GM19452 (cell line): Measurements from ENCODE around the gene ING5.
A peak's percentile ranks its signal among the peaks of the same experiment; 100 is the strongest.
"Not testable (repeated sequence)": the region's sequence is repeated elsewhere in the genome, so short reads cannot be mapped to it uniquely, and the experiment has no call there.

ENCODE experiments used
- ATAC-seq: cut with Tn5 transposase; IDR thresholded peaks from one replicate; pipeline ENCODE4 v1.9.1; 2021; ENCODE audit not compliant: unreplicated experiment

Gene ING5

DNA sequence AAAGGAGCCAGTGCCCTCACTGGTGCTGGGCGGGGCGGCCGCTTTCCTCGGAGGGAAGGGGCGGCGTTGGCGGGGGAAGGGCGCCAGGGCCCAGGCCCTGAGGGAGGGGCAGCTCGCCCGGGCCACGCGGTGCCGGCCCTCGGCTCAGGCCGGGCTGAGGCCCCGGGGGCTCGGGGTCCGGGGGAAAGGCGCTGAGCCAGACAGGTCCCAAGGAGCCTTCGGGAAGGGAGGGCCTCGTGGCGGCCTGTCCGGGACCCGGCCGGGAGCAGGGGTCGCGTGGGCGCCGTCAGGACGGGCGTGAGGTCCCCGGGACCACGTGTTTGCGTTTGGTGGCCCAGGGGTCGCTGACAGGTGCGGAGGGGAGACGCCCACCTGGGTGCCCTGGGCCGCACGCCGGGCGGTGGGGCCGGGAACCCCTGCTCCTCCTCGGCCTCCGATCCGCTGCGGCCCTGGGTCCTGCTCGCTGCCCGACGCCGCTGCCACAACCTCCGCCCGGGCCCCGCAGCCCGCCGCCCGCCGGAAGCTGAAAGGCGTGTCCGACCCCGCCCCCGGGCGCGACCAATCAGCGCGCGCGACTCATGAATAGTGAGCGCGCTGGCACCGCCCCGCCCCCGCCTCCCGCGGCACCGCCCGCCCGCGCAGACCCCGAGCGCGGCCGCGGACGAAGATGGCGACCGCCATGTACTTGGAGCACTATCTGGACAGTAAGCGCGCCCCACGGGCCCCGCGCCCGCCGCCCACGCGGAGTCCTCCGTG is at the start of gene ING5:
TSS of gene ING5 (plus strand) at position 641 of the 756 bp plus-strand sequence. CDS start at position 668, 27 bp downstream.
- ATAC-seq: peak; percentile 63

DNA sequence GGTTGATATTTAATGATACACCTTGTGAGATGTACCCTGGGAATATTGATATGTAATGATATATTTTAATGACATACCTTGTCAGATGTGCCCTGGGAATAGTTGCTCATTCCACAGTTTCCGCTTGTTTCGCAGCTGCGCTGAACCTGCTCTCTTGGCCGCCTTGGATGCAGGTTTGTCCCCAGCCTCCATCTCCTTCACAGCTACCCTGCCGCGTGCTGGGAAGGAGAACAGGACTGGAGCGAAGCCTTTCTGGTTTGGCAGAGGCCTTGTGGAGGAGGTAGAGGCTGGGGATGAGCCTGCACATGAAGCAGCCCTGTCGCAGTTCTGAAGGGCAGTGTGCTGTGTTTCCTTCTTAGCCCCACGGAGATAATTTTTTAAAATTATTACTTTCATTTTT is 49.7 kb upstream of the ING5 start:
- ATAC-seq: no peak

DNA sequence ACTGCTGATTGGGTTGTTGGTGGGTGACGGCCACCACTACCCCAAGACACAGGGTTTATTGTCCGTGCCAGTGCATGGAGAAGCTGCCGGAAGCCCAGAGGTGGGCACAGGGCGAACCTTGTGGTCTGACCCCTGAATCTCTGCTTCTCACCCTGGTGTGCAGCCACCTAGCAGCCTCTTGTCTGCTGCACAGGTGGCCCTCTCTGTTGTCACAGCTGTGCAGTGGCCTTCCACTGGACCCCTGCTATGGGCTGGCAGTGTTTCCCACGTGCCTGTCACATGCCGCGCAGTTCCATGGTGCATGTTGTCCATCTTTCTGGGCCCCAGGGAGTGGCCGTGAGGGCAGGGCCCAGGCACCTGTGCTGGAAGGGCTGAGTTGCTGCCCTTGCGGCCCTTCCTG is 49.1 kb upstream of the ING5 start:
- no peak for ATAC-seq

DNA sequence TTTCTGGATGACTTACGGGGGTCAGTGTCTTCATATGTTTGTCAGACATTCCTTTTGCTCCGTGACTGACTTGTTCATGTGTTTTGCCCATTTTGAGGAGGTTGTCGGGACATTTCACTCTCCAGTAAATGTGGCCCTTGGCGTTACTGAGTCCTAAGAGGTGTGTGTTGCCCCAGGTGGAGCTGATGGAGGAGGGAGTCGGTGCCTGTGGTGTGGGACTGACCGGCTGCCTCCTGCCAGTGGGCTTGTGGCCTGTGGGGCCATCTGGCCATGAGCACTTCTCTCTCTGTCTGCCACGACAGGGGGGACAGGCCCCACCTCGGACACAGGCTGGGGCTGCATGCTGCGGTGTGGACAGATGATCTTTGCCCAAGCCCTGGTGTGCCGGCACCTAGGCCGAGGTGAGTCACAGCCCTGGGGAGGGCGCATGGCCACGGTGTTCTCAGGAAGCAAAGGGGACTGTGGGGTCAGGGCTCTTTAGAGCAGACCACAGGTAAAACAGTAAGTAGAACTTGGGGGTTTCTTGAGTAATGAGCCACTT is 48.6 kb upstream of the ING5 start:
- no peak for ATAC-seq

DNA sequence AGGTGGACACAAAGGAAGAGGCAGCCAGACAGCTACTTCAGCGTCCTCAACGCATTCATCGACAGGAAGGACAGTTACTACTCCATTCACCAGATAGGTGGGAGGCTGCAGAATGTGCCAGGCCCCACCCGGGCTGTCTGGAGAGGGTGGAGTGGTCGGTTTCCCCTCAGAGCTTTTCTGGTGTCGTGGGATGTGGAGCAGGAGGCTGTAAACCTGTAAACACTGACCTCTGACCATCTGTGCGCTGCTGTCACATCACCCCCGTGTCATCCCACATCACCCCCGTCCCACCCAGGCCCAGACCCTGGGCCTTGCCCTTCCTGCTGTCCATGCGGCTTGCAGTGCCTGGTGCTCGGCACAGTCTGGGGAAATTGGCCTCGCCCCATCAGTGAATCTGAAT is 47.3 kb upstream of the ING5 start:
- no peak for ATAC-seq

DNA sequence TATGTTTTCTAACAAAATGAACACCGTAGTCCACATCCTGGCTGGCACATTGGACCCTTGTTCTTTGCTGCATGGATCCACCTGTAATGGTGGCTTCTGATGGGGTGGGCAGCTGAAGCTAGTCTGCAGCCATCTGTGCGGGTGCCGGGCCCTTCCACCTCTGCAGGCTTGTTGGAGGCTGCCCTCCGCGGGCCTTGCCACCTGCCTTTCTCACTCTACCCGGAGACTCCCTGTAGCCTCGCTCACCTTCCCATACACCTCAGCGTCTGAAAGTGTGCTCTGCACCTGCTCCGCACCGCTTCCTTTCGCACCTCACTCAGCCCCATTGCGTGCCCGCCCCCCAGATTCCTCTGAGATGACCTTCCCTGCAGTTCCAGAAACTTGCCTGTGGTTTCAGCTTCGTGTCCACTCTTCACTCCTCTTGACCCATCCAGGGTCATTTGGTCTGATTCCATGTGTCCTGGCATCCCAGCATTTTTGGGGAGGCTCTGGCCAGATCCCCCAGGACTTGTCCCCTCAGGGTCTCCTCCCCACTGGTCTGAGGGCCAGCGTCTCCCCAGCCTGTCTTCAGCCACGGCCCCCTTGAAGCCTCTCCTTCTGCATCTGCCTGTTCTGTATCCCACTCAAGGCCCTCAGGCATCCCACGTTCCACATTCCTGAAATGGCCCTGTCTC is 46.2 kb upstream of the ING5 start:
- no peak for ATAC-seq

DNA sequence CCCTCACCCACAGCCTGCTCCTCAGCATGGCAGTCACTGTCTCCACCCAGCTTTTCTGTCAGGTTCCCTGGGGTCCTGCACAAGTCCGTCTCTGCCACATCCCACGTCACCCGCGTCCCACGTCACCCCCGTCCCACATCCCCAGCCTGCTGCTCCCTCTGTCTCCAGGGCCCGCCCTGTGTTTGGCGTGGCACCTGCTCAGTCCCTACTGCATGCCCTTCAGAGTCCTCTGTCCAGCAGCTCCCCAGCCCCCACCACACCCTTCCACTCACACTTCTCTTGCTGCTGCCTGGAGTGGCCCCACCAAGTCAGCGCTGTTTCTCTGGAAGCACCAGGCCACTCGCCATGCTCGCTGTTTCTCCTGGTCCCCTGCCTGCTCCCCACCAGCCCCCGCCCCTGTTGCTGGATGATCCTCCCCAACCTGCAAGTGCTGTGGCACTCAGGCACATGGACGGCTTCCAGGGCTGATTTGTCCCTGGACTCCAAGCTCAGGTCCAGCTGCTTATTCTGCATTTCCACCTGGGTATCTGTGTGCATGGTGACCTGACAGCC is 45.6 kb upstream of the ING5 start:
- no peak for ATAC-seq

DNA sequence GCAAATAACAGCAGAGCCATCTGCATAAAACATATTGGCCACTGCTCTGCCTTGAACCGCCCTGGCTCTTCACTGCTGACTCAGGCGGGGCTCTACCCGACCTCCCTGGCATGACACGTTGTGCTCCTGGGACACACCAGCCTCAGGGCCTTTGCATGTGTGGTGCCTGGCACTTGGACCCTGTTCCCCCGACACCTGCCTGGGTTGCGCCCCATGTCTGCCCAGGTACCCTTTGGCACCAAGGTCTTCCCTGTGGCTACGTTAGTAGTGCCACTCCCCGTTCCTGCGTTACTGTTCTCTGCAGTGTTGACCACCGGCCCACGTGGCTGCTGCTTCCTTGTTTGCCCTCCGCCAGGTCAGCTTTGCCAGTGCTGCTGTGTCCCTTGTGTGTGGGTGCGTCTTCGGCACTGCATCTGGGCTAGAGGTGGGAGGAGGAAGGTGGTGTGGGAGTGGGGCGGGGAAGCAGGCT is 44.0 kb upstream of the ING5 start:
- ATAC-seq: no peak

DNA sequence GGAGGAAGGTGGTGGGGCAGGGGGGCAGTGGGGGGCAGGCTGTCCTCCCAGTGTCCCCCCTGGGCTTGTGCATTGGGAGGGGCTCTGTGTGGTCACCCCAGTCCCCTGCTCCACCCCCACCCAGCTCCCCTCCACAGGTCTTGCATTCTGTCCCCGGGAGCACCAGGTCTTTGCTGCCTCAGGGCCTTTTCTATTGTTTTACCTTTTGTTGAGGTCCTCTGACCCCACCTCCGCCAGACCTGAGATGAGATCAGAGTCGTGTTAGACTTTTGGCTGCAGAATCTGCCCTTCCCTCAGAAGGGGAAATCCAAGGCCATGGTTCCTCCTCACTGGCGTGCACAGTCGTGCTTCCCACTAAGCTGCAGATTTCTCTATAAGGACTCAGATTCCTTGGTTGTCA is 43.5 kb upstream of the ING5 start:
- ATAC-seq: no peak

DNA sequence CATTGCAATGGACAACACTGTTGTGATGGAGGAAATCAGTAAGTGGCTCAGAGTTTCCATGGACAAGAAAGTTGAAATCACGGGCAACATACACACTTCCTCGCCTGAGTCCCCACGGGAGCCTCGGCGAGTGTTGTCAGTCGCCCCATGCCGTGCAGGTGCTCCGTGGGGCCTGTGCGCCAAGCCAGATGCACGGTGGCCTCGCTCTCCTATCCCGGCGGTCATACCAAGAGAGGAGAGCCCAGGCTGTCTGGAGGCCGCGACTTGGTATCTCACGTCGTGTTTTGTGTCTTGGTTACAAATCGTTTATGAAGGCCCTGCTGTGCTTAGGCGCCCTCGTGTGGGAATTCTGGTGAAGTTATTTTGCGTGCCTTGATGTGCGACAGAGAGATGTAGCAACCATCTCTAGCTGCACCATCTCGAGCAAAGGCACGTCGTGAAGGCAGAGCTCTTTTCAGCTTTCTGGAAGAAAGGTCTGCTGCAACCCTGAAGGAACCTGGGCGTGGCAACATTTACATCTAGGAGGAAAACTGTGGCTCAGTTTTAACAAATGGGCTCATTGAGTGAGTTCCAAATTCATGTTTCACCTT is 42.6 kb upstream of the ING5 start:
- ATAC-seq: no peak

DNA sequence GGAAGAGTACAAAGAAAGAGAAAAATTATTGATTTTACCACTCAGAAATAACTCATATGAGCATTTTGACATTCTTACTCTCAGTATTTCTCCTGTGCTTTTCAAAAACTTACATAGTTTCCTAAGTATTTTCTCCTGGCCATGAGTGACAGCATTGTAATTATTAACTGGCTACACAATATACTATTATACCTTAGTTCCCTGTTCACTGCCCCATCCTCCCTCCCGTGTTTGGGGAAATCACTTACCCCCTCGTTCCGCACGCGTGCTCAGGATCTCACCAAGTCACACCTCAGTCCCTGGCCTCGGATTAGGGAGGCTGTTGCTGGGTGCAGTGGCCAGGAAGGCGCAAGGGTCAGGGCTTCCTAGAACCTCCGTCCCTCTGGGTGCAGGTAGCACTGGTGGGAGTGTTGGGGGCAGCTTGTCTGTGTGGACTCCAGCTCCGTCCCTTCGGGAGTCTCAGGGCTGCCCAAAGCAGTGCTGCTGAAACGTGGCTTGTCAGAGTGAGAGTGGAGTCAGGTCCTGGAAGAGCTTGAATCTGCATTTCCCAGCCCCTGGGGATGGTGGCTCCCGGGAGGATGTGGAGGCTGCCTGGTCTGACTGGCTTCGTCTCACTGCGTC is 41.1 kb upstream of the ING5 start:
- no peak for ATAC-seq

DNA sequence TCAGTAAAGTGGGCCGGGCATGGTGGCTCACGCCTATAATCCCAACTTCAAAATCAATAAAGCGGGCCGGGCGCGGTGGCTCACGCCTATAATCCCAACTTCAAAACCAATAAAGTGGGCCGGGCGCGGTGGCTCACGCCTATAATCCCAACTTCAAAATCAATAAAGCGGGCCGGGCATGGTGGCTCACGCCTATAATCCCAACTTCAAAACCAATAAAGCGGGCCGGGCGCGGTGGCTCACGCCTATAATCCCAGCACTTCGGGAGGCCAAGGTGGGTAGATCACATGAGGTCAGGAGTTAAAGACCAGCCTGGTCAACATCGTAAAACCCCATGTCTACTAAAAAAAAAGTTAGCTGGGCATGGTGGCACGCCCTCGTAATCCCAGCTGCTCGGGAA is 39.1 kb upstream of the ING5 start:
- ATAC-seq: not testable (repeated sequence)

DNA sequence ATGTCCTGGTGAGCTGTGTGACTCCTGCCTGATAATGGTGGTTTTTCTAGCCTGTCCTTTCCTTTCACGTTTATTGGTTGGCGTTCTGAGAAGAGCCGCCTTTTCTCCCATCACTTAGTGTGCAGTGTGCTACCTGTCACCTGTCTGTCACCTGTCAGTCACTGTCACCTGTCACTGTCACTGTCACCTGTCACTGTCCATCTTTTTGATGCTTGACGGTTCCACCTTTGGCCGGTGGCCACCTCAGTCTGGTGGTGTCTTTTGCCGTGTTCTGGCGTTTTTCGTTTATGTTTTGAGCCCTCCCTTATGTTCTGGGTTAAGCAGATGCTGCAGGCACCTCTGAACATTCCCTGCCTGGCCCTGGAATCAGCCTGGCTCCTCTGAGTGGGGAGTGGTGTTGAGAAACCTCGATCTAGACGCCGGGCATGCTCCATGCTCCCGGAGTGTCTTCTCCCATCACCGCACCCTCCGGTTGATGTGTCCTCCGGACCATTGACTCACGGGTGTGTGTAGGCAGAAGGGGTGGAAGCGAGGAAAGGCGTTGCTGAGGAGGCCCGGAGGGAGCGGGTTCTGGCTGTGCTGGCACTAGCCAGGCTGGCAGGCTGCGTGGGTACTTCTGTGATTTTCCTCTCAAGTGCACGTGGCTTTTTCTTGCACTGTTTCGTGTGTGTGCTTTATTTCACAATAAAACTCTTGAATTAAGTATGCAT is 36.0 kb upstream of the ING5 start:
- ATAC-seq: no peak

DNA sequence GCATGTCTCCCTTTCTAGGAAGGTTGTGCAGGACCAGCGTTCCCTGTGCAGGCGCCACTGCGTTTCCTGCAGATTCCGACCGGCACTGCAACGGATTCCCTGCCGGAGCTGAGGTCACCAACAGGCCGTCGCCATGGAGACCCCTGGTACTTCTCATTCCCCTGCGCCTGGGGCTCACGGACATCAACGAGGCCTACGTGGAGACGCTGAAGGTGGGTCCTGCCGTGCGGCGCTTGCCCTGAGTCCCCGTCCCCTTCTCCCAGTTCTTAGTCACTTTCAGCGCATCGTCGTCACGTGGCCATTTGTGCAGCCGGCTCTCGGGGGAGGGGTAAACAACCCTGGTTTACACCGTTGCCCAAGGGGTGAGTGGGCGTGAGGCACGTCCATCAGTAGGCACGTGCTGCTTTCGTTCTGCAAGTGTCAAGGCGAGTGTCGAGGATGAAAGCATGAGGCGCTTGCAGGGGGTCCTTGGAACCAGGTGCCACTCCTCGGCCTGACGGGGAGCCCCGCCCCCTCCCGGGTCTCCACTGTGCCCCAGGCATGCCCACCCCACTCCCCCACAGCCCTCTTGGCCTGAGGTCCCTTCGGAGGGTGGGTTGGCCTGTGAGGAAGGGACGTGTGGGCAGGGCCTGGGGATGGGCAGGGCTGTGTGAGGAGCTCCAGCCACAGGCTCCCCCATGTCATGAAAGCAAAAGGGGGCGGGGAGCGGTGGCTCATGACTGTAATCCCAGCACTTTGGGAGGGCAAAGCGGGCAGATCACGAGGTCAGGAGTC is 35.0 kb upstream of the ING5 start:
- ATAC-seq: no peak

DNA sequence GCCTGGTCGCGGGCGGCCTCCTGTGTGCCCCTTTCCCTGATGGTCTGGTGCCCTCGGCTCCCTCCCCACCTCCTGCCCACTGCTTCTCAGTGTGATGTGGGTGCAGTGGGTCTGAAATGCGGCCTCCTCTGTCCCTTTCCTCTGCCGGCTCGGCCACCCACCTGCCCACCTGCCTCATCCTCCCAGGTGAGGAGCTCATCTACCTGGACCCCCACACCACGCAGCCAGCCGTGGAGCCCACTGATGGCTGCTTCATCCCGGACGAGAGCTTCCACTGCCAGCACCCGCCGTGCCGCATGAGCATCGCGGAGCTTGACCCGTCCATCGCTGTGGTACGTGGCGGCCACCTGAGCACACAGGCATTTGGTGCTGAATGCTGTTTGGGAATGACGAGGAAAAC is 33.5 kb upstream of the ING5 start:
- no peak for ATAC-seq

DNA sequence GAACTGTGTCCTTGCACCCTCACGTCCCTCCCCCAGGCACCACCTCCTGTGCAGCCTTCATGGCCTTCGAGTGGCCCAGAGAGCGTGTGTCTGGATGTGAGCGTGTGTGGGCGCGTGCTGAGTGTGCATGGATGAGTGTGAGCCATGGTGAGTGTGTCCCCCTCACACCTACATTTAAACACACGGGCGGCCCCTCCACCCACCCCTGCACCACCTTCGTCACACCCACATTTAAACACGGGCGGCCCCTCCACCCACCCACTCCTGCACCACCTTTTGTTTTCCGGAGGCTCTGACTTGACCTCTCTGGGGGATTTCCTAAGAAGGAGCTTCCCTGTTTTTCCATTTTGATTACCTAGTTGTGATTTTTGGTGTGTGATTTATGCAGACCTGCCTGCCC is 33.0 kb upstream of the ING5 start:
- ATAC-seq: no peak

DNA sequence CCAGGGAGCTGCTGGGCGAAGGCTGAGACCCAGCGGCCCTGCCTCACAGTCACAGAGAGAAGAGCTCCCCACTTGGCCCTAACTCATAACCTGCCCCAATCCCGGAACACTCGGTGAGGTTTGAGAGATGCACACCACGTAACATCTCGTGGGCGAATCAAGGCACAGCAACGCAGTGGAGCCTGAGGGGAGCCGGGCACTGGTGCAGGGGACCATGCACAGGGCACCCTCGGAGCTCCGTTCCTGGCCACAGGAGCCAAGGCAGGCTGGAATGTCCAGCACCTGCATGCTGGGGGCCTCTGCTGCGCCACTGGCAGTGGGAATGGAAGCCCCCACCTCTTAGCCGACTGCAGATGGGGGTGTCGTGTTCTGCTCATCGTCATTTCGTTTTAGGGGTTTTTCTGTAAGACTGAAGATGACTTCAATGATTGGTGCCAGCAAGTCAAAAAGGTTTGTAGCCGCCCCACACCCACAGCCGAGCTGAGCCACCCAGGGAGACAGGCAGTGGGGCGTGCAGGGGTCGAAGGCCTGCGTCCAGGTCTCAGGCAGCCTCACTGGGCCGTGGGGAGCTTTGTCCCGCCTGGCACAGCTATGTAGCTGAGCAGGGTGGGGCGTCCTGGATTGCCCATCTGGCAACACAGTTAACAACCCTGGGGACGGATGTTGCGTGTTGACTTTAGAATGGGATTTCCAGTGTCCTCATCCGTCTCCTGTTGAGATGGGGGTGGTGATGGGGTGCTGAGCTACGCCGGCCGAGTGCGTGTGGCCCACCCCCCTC is 31.3 kb upstream of the ING5 start:
- ATAC-seq: no peak

DNA sequence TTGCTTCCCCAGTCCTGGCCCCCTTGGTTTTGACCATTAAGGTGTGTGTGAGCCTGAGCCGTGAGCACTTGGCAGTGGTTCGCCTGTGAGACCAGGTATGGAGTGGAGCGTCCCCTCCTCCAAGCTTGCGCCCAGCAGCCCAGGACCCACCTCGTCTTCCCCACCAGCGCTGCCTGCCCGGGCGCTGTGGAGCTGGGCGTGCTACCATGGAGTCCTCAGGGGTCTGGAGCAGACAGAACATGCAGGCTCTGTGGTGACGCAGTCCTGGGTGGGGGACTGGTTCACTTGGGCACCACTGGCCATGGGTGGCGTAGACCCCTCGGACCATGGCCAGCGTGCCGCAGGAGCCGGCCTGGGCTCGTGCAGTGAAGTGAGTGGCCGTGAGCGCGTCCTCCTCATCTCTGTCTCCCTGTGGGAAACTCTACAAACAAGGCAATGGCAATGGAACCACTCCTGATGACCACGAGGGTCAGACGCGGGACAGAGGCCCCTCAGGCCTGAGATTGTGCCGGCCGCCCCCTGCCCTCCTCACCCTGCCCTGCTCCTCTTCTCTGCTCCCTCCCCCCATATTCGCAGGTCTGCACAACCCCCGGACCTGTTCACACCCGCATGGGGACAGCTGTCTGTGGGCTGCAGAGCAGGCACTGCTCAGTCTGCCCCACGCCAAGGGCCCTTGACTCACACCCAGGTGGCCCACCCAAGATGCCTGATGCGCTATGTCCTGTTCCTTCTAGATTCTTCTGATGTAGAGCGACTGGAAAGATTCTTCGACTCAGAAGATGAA is 30.2 kb upstream of the ING5 start:
- no peak for ATAC-seq
